Keratinocyte (primary cell): ENCODE data around the gene C12orf75.
"Not testable (repeated sequence)": the region's sequence is repeated elsewhere in the genome, so short reads cannot be mapped to it uniquely, and the experiment has no call there.

ENCODE experiments used
- EZH2 ChIP-seq: IDR thresholded peaks from one replicate; pipeline ENCODE4 v1.6.1; 2012; ENCODE audit warnings: inconsistent platforms, mild to moderate bottlenecking, low read length, moderate library complexity
- TF ChIP-seq, protein P1 (sequence below), 3 experiments: IDR thresholded peaks in 1 of 3; conservative IDR thresholded peaks in 1 of 3; optimal IDR thresholded peaks in 1 of 3; 2 replicates in 2 of 3; 3 replicates in 1 of 3; pipeline versions ENCODE3 to v1.5.1; 2011; ENCODE audit warnings: low read length in 3 of 3, mild to moderate bottlenecking in 3 of 3, moderate library complexity in 2 of 3, control low read depth in 1 of 3, inconsistent platforms in 1 of 3; ENCODE audit not compliant: insufficient read depth in 2 of 3; ENCODE audit errors: extremely low read depth in 1 of 3

- TF ChIP-seq, protein P1, sequence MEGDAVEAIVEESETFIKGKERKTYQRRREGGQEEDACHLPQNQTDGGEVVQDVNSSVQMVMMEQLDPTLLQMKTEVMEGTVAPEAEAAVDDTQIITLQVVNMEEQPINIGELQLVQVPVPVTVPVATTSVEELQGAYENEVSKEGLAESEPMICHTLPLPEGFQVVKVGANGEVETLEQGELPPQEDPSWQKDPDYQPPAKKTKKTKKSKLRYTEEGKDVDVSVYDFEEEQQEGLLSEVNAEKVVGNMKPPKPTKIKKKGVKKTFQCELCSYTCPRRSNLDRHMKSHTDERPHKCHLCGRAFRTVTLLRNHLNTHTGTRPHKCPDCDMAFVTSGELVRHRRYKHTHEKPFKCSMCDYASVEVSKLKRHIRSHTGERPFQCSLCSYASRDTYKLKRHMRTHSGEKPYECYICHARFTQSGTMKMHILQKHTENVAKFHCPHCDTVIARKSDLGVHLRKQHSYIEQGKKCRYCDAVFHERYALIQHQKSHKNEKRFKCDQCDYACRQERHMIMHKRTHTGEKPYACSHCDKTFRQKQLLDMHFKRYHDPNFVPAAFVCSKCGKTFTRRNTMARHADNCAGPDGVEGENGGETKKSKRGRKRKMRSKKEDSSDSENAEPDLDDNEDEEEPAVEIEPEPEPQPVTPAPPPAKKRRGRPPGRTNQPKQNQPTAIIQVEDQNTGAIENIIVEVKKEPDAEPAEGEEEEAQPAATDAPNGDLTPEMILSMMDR (optimal IDR thresholded peaks at IDR 0.05 in 1 of 3, IDR thresholded peaks at IDR 0.05 in 1 of 3, conservative IDR thresholded peaks at IDR 0.05 in 1 of 3; ENCODE audit: extremely low read depth in 1 of 3, insufficient read depth in 2 of 3, low read length in 3 of 3): not testable (repeated sequence)
- TF ChIP-seq EZH2: not testable (repeated sequence)
Measured at GRCh38 chr12:105310476-105311085, 19.9 kb upstream of the C12orf75 start.
